Hematopoietic multipotent progenitor cell treated with erythropoietin and hydrocortisone succinate and interleukin-3 and kit ligand, for 8 days (in vitro differentiated cells): ENCODE measurements around the gene INPP5D.

Source experiments
- DNase-seq: peaks from one replicate; pipeline ENCODE4 v3.0.0-alpha.2; 2015

INPP5D gene

GRCh38 chr2:233250568-233250967 is 190.4 kb downstream of the INPP5D start:
- no peak for DNase-seq

GRCh38 chr2:233250985-233251305 is 190.8 kb downstream of the INPP5D start:
- DNase-seq, result no peak

GRCh38 chr2:233251306-233252116 is 191.4 kb downstream of the INPP5D start, which contains the start of gene ATG16L1:
Gene ATG16L1, plus strand, starts transcription at chr2:233251673. Its CDS starts 155 bp downstream, at chr2:233251828.
- DNase-seq, result peak; percentile 96

GRCh38 chr2:233252227-233252626 is 192.1 kb downstream of the INPP5D start:
- DNase-seq, result no peak

- DNase-seq, result no peak
Measured at GRCh38 chr2:233255151-233255550, 195.0 kb downstream of the INPP5D start.

GRCh38 chr2:233256048-233256447 is 195.9 kb downstream of the INPP5D start:
- DNase-seq, result no peak
